Thyroid gland (tissue), 4 donors: ENCODE measurements around the gene DTX1.

Source experiments
- CTCF ChIP-seq, 6 experiments: fragments of 200-600 bp in 3 of 6; fragments of 450-650 bp in 3 of 6; sonication (generic) in 3 of 6; IDR thresholded peaks; one replicate each; pipeline ENCODE4 v1.5.1; 2016 to 2019; ENCODE audit warnings: antibody characterized with exemption in 6 of 6, mild to moderate bottlenecking in 2 of 6, inconsistent platforms in 1 of 6, moderate library complexity in 1 of 6
- POLR2A ChIP-seq, 2 donors: fragments of 450-650 bp; IDR thresholded peaks; one replicate each; pipeline ENCODE4 v1.6.1; 2017; ENCODE audit warnings: antibody characterized with exemption in 2 of 2, mild to moderate bottlenecking in 2 of 2, moderate library complexity in 1 of 2

- TF ChIP-seq CTCF (IDR thresholded peaks at IDR 0.05), result no peak
- no peak for TF ChIP-seq POLR2A (IDR thresholded peaks at IDR 0.05)
Measured at GRCh38 chr12:113097716-113098440, 41.3 kb downstream of the DTX1 start.
